HEK293 (cell line): ENCODE results near the gene MRTFA.

Experiments
- GLIS2 ChIP-seq: fragments of 450-650 bp; formaldehyde crosslinking; IDR thresholded peaks from 2 replicates; pipeline ENCODE4 v1.5.1; 2016; ENCODE audit warnings: missing biosample characterization, missing genetic modification characterization
- PRDM1 ChIP-seq: fragments of 450-650 bp; formaldehyde crosslinking; IDR thresholded peaks from 2 replicates; pipeline ENCODE4; 2016; ENCODE audit warnings: missing biosample characterization, missing genetic modification characterization
- PRDM4 ChIP-seq: fragments of 450-650 bp; formaldehyde crosslinking; IDR thresholded peaks from 2 replicates; pipeline ENCODE4 v1.5.1; 2017; ENCODE audit warnings: missing biosample characterization, missing genetic modification characterization
- SCRT2 ChIP-seq: fragments of 450-650 bp; formaldehyde crosslinking; IDR thresholded peaks from 2 replicates; pipeline ENCODE4 v1.5.1; 2016; ENCODE audit warnings: missing biosample characterization, missing genetic modification characterization
- YY1 ChIP-seq: fragments of 450-650 bp; formaldehyde crosslinking; IDR thresholded peaks from 2 replicates; pipeline ENCODE4 v1.5.1; 2018; ENCODE audit warnings: missing biosample characterization, missing genetic modification characterization
- YY2 ChIP-seq: fragments of 450-650 bp; formaldehyde crosslinking; IDR thresholded peaks from 2 replicates; pipeline ENCODE4 v1.5.1; 2016; ENCODE audit warnings: missing biosample characterization, missing genetic modification characterization
- ZEB2 ChIP-seq: fragments of 450-650 bp; formaldehyde crosslinking; IDR thresholded peaks from 2 replicates; pipeline ENCODE4 v1.5.1; 2016; ENCODE audit warnings: missing biosample characterization, missing genetic modification characterization
- ZNF138 ChIP-seq: fragments of 450-650 bp; formaldehyde crosslinking; IDR thresholded peaks from 2 replicates; pipeline ENCODE4 v1.5.1; 2016; ENCODE audit warnings: missing biosample characterization, missing genetic modification characterization, borderline replicate concordance
- ZNF169 ChIP-seq: fragments of 450-650 bp; formaldehyde crosslinking; IDR thresholded peaks from 2 replicates; pipeline ENCODE4 v1.5.1; 2016; ENCODE audit warnings: missing biosample characterization, missing genetic modification characterization
- ZNF175 ChIP-seq: fragments of 450-650 bp; formaldehyde crosslinking; IDR thresholded peaks from 2 replicates; pipeline ENCODE4 v1.5.1; 2016; ENCODE audit warnings: missing biosample characterization, missing genetic modification characterization
- ZNF266 ChIP-seq: fragments of 450-650 bp; formaldehyde crosslinking; IDR thresholded peaks from 2 replicates; pipeline ENCODE4 v1.5.1; 2016; ENCODE audit warnings: missing biosample characterization, missing genetic modification characterization, low read depth
- ZNF302 ChIP-seq: fragments of 450-650 bp; formaldehyde crosslinking; IDR thresholded peaks from 2 replicates; pipeline ENCODE4 v1.5.1; 2016; ENCODE audit warnings: missing biosample characterization, missing genetic modification characterization, low read depth
- ZNF48 ChIP-seq: fragments of 450-650 bp; formaldehyde crosslinking; IDR thresholded peaks from 2 replicates; pipeline ENCODE4 v1.5.1; 2016; ENCODE audit warnings: missing biosample characterization, missing genetic modification characterization
- ZNF488 ChIP-seq: fragments of 450-650 bp; formaldehyde crosslinking; IDR thresholded peaks from 2 replicates; pipeline ENCODE4 v1.5.1; 2016; ENCODE audit warnings: missing biosample characterization, missing genetic modification characterization
- ZNF529 ChIP-seq: fragments of 450-650 bp; formaldehyde crosslinking; IDR thresholded peaks from 2 replicates; pipeline ENCODE4 v1.5.1; 2017; ENCODE audit warnings: missing genetic modification characterization, missing biosample characterization; ENCODE audit not compliant: insufficient replicate concordance
- ZNF530 ChIP-seq: fragments of 450-650 bp; formaldehyde crosslinking; IDR thresholded peaks from 2 replicates; pipeline ENCODE4 v1.5.1; 2016; ENCODE audit warnings: low read depth, missing biosample characterization, missing genetic modification characterization
- ZNF555 ChIP-seq: fragments of 450-650 bp; formaldehyde crosslinking; conservative IDR thresholded peaks from 2 replicates; pipeline ENCODE4 v1.5.1; 2017; ENCODE audit warnings: missing biosample characterization, mild to moderate bottlenecking, missing genetic modification characterization, inconsistent platforms
- ZNF600 ChIP-seq: fragments of 450-650 bp; formaldehyde crosslinking; IDR thresholded peaks from 2 replicates; pipeline ENCODE4 v1.5.1; 2016; ENCODE audit warnings: missing biosample characterization, missing genetic modification characterization
- ZNF623 ChIP-seq: fragments of 450-650 bp; formaldehyde crosslinking; IDR thresholded peaks from 2 replicates; pipeline ENCODE4 v1.5.1; 2016; ENCODE audit warnings: missing biosample characterization, missing genetic modification characterization
- ZNF624 ChIP-seq: fragments of 450-650 bp; formaldehyde crosslinking; IDR thresholded peaks from 2 replicates; pipeline ENCODE4 v1.5.1; 2017; ENCODE audit warnings: missing biosample characterization, missing genetic modification characterization
- ZNF658 ChIP-seq: fragments of 450-650 bp; formaldehyde crosslinking; IDR thresholded peaks from 2 replicates; pipeline ENCODE4; 2016; ENCODE audit warnings: missing biosample characterization, missing genetic modification characterization
- ZNF664 ChIP-seq: fragments of 450-650 bp; formaldehyde crosslinking; IDR thresholded peaks from 2 replicates; pipeline ENCODE4 v1.5.1; 2016; ENCODE audit warnings: missing biosample characterization, missing genetic modification characterization
- ZNF76 ChIP-seq: fragments of 450-650 bp; formaldehyde crosslinking; IDR thresholded peaks from 2 replicates; pipeline ENCODE4; 2016; ENCODE audit warnings: low read depth, missing biosample characterization, missing genetic modification characterization, borderline replicate concordance
- ZSCAN5A ChIP-seq: fragments of 450-650 bp; formaldehyde crosslinking; IDR thresholded peaks from 2 replicates; pipeline ENCODE4 v1.5.1; 2016; ENCODE audit warnings: missing biosample characterization, missing genetic modification characterization
- TF ChIP-seq, protein P1 (sequence below): fragments of 450-650 bp; formaldehyde crosslinking; IDR thresholded peaks from 2 replicates; pipeline ENCODE4 v1.5.1; 2017; ENCODE audit warnings: missing biosample characterization, missing genetic modification characterization
- TF ChIP-seq, protein P2 (sequence below): sonication (generic); formaldehyde crosslinking; IDR thresholded peaks from 2 replicates; pipeline ENCODE4 v1.8.1; 2022; ENCODE audit warnings: mild to moderate bottlenecking, moderate library complexity, missing genetic modification reagents
- TF ChIP-seq, protein P3 (sequence below): fragments of 450-650 bp; formaldehyde crosslinking; IDR thresholded peaks from 2 replicates; pipeline ENCODE4; 2016; ENCODE audit warnings: missing biosample characterization, missing genetic modification characterization
- TF ChIP-seq, protein P4 (sequence below): fragments of 450-650 bp; formaldehyde crosslinking; IDR thresholded peaks from 2 replicates; pipeline ENCODE4 v1.5.1; 2017; ENCODE audit warnings: missing biosample characterization, mild to moderate bottlenecking, missing genetic modification characterization, moderate library complexity

Gene MRTFA

GRCh38 chr22:40634119-40634903 lies 2.2 kb downstream of the MRTFA start (continued):
- TF ChIP-seq, protein P1, sequence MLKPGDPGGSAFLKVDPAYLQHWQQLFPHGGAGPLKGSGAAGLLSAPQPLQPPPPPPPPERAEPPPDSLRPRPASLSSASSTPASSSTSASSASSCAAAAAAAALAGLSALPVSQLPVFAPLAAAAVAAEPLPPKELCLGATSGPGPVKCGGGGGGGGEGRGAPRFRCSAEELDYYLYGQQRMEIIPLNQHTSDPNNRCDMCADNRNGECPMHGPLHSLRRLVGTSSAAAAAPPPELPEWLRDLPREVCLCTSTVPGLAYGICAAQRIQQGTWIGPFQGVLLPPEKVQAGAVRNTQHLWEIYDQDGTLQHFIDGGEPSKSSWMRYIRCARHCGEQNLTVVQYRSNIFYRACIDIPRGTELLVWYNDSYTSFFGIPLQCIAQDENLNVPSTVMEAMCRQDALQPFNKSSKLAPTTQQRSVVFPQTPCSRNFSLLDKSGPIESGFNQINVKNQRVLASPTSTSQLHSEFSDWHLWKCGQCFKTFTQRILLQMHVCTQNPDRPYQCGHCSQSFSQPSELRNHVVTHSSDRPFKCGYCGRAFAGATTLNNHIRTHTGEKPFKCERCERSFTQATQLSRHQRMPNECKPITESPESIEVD: peak; percentile 99
- TF ChIP-seq SCRT2 (tag by site-specific recombination) (peak; percentile 54), ZNF555 (tag by site-specific recombination) (no peak), ZNF169 (tag by site-specific recombination) (no peak), ZNF138 (no peak), ZNF624 (tag by site-specific recombination) (no peak), YY1 (tag by site-specific recombination) (no peak), ZNF530 (tag by site-specific recombination) (no peak), ZNF48 (tag by site-specific recombination) (no peak), ZNF266 (tag by site-specific recombination) (no peak), ZNF658 (tag by site-specific recombination) (no peak), PRDM4 (peak; percentile 85), ZEB2 (tag by site-specific recombination) (peak; percentile 78), ZNF76 (tag by site-specific recombination) (no peak), ZNF529 (tag by site-specific recombination) (no peak), ZNF175 (tag by site-specific recombination) (no peak), PRDM1 (tag by site-specific recombination) (no peak), ZSCAN5A (tag by site-specific recombination) (no peak), ZNF488 (tag by site-specific recombination) (no peak), YY2 (tag by site-specific recombination) (no peak), ZNF600 (tag by site-specific recombination) (no peak), GLIS2 (tag by site-specific recombination) (no peak), ZNF302 (tag by site-specific recombination) (no peak), ZNF623 (tag by site-specific recombination) (no peak), ZNF664 (tag by site-specific recombination) (no peak; the same call in 1 of the 2 replicates)
- TF ChIP-seq, protein P2, sequence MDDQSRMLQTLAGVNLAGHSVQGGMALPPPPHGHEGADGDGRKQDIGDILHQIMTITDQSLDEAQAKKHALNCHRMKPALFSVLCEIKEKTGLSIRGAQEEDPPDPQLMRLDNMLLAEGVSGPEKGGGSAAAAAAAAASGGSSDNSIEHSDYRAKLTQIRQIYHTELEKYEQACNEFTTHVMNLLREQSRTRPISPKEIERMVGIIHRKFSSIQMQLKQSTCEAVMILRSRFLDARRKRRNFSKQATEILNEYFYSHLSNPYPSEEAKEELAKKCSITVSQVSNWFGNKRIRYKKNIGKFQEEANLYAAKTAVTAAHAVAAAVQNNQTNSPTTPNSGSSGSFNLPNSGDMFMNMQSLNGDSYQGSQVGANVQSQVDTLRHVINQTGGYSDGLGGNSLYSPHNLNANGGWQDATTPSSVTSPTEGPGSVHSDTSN (CRISPR knock-in tag): no peak
- TF ChIP-seq, protein P3, sequence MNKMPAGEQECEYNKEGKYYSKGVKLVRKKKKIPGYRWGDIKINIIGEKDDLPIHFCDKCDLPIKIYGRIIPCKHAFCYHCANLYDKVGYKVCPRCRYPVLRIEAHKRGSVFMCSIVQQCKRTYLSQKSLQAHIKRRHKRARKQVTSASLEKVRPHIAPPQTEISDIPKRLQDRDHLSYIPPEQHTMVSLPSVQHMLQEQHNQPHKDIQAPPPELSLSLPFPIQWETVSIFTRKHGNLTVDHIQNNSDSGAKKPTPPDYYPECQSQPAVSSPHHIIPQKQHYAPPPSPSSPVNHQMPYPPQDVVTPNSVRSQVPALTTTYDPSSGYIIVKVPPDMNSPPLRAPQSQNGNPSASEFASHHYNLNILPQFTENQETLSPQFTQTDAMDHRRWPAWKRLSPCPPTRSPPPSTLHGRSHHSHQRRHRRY (tag by site-specific recombination): no peak
- TF ChIP-seq, protein P4, sequence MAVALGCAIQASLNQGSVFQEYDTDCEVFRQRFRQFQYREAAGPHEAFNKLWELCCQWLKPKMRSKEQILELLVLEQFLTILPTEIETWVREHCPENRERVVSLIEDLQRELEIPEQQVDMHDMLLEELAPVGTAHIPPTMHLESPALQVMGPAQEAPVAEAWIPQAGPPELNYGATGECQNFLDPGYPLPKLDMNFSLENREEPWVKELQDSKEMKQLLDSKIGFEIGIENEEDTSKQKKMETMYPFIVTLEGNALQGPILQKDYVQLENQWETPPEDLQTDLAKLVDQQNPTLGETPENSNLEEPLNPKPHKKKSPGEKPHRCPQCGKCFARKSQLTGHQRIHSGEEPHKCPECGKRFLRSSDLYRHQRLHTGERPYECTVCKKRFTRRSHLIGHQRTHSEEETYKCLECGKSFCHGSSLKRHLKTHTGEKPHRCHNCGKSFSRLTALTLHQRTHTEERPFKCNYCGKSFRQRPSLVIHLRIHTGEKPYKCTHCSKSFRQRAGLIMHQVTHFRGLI (tag by site-specific recombination): no peak
